Raji (cell line): ENCODE measurements around the gene UNKL.

ENCODE experiments used
- POLR2A ChIP-seq: IDR thresholded peaks from 2 replicates; pipeline ENCODE4 v1.6.1; 2011; ENCODE audit warnings: low read depth, low read length, control low read depth; ENCODE audit not compliant: insufficient read depth

The UNKL gene

DNA sequence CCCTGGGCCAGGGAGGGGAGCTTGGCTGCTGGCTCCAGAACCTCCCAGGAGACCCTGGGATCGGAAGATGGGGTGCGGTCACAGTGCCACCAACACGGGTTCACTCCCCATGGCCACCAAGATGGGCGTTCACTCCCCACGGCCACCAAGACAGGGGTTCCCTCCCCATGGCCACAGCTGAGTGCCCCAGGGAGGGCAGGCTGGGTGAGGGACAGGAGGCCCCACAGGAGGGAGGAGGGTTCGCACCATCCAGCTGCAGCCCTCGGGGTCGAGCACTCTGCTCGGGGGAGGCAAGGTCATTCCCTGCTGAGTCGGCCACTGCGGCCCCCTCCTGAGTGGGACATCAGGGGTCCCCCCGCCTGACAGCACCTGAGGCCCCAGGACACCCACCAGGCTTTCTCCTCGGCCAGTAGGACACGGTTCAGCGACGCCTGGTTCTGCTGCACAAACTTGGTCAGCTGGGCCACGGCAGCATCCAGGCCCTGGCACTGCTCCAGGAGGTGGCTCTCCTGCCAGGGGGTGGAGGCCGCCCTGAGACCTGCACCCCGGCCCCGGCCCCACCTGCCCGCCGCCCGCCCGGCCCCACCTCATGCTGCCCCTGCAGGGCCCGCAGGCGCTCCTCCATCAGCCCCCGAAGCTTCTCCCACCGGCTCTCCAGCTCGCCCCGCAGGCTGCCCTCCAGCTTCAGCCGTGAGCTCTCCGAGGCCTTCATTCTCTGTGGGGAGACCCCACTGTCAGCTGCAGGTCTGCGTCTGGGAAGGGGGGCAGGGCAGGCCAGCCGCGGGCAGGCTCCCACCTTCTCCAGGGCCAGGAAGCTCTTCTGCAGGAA lies 23.9 kb upstream of the UNKL start:
- no peak for TF ChIP-seq POLR2A

DNA sequence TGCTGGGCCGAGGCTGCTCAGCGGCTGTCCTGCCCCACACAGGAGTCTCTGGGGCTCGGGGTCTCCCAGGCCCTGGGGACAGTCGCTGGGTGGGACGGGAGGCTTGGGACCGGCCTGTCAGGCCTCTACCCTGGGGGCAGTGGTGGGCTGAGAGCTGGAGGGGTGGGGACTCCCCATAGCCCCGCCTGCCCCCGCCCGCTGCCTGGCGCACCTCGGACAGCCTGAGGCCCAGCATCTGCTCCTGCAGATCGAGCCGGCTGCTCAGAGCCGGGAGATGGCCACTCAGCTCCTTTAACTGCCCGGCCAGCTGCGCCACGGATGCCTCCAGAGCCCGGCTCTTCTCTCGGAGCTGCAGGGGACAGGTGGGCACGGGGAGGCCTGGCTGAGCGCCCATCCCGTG lies 23.1 kb upstream of the UNKL start:
- TF ChIP-seq POLR2A, result no peak

DNA sequence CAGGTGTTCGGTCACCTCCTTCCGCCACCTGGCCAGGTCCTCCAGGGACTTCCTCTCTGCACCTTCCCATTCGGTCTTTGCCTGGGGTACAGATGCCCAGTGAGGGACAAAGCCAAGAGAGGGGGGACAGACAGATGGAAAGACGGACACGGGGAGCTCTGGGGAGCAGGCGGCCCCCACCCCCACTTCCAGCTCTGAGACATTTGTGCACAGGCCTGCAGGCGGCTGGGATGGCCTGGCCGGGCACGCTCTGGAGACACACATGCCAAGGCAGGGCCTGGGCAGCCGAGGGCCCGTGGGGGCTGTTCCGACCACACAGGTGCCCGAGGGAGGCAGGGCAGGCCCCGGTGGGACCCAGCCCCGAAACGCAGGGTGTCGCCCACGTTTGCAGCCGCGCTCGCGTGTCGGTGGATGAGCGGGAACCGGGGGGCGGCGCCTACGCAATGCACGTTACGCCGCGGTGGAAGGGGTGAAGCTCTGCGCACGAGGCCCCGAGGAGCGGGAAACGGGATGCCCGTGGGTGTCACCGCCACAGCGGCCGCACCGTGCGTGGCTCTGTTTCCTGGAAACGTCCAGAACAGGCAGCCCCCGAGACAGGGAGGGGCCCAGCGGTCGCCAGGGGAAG lies 22.3 kb upstream of the UNKL start:
- TF ChIP-seq POLR2A, result no peak

DNA sequence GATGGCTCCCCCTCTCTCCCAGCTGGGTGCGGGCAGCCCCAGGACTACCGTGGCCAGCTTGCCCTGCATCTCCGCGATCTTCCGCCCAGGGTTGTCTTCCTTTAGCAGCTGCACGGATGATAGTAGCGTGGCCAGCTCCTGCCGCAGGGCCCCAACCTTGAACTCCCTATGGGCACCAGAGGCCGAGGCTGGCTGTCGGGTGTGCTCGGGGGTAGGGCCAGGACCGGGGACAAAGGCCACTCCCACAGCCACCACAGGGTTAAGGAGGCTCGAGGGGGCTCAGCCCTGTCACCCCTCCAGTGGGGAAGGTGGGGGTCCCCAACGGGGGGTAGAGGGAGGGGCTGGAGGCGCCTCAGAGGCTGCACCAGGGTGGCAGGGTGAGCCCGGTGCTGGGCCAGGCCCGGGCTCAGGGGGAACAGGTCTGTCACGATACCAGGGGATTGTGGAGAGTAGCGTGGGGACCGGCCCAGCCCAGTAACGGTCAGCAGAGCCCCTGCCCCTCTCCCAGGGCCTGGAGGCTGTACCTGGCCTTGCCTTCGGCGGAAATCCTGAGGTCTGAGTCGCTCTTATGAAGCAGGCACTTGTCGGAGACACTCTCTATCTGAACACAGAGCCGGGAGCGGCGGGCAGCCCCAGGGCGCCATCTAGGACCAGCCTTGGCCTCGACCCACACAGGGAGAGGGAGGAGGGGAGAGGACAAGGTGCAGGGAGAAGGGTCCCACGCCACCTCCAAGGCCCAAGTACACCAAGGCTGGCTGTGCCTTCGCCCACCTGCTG lies 21.6 kb upstream of the UNKL start:
- TF ChIP-seq POLR2A, result no peak

DNA sequence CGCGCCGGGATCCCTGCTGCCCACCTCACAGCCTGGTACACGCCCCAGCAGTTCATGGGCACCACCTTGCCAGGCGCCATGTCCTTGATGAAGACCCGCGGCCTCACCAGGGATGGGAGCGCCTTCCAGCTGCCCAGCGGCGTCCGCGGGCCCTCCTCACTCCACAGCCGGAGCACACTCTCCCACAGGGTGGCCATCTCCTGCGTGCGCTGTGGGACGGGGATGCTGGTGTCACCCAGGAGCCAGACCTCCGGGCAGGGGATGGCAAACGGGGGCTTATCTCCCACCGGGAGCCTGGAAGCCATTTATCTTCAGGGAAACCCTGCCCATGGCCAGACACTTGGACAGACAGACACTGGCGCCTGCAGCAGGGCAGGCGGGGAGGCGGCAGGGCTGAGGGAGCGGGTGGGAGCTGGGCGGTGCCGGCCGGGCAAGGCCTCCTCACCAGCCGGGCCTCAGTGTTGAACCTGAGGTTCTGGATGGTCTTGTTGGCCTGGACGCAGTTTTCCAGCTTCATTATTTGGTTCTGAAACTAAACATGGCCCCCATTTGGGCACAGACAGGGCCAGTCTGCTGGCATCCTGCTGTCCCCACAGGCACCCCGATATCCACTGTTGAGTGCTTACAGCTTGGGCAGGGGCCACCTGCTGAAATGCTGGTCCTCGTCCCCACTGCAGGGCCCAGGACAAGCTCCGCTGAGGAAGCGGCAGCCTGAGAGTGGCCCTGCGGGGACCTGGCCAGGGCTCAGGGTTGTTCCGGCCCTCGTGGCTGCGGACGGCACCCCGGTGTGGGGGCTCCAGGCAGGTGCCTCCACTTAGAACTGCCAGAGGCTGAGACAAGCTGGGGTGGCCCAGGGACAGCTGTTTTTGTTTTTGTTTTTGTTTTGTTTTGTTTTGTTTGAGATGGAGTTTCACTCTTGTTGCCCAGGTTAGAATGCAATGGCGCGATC lies 20.4 kb upstream of the UNKL start:
- no peak for TF ChIP-seq POLR2A

DNA sequence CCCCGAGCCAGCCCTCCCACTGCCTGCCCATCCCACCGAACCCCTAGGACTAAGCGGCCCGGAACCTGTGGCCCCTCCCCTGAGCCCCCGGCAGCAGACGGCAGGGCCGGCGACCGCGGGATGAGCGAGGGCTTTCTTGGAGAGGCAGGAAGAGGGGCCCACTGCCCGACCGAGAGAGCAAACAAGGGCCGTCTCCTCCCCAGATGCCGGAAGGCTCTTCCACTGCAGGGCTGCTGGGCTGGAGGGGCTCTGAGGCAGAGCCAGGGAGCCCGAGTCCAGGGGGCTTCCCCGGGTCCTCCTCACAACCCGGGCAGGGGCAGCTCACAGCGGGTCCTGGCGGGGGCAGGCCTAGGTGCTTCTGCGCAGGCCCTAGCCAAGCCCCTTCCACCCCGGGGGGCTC lies 19.3 kb upstream of the UNKL start:
- TF ChIP-seq POLR2A, result no peak

DNA sequence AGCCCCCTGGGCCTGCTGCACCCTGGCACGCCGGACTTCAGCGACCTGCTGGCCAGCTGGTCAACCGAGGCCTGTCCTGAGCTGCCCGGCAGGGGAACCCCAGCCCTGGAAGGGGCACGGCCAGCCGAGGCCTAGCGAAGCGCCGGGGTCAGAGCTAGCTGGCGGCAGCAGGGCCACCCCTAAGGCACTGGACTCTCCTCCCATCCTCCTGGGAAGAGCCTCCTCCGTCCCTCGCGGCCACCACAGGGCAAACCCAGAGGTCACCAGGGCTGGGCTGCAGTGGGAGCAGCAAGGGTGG lies 18.7 kb upstream of the UNKL start:
- TF ChIP-seq POLR2A, result no peak

DNA sequence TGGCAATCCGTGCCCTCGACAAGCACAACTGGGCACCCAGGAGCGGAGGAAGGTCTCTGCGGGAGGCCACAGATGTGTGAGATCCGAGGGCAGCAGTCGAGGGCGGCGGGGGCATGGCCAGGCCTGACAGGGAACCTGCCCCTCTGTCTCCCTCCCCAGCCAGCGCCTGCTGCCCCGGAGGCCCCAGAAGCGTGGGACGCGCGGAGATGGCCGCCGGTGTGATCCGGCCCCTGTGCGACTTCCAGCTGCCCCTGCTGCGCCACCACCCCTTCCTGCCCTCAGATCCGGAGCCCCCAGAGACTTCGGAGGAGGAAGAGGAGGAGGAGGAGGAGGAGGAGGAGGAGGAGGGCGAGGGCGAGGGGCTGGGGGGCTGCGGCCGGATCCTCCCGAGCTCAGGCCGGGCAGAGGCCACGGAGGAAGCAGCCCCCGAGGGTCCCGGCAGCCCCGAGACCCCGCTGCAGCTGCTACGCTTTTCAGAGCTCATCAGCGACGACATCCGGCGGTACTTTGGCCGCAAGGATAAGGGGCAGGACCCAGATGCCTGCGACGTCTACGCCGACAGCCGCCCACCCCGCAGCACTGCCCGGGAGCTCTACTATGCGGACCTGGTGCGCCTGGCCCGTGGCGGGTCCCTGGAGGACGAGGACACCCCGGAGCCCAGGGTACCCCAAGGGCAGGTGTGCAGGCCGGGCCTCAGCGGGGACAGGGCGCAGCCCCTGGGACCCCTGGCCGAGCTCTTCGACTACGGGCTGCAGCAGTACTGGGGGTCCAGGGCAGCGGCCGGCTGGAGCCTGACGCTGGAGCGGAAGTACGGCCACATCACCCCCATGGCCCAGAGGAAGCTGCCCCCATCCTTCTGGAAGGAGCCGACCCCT lies 18.1 kb upstream of the UNKL start:
- TF ChIP-seq POLR2A, result no peak

DNA sequence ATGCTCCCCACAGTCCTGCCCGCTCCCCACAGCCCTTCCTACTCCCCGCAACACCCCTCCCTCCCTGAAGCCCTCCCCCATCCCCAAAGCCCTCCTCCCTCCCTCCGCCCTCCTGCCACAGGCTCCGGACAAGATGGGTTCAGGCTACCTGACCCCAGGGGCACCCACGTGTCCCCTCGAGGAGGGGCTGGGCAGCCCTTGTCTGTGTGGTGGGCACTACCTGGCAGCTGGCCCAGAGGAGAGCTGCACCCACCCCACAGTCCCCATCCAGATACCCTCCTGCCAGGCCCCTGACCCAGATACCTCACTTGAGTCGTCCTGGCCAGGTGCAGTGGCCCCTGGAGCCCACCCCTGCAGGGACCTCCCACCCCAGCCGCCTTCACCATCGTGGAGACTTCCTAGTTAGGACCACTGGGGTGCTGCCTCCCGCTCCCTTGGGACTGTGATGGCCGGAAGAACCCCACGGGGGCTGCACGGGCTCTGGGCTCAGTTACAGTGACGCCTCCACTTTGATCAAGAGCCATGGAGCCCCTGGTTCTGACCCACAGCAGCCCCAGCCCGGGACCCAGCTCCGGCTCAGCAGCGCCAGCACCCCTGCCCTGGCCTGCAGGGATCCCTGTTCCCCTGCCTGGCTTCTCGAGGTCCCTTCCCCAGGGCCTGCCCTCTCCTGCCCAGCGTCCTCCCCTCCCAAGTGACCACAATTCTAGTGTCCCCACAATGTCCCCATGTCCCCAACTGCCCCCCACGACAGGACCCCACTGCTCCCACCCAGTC lies 17.2 kb upstream of the UNKL start:
- no peak for TF ChIP-seq POLR2A

DNA sequence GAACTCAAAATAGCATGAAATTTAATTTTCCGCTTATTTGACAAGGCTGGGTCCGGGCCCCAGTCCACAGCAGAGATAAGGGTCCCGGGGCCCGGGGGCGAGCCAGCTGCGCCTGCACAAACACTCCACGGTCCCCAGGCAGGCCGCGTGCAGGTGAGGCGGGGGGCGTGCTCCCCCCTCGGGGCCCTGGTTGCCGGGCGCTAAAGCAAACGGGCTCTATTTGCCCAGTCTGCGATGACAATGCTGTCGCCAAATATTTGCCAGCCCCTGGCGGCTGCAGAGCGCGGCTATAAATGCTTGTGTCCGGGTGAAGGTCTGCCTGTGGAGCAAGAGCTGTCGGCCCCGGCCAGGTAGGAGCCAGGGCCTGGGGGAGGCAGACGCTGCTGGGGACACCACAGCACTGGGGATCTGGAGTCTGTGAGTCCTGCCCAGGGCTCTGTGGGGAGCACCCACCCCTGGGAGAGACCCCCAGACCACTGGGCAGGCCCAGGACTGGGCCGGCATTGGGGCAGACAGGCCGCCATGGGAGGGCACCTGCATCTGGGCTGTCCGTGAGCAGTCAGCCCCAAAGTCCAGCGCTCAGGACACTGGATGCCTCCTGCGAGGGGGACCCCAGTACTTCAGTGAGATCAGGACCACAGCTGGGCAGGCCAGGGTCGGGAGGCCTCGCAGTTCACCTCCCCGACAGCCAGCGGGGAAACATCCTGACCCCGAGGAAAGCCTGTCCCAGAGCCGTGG lies 16.4 kb upstream of the UNKL start, which contains the start of gene PERCC1:
TSS of gene PERCC1 (plus strand) at position 320 of the 738 bp plus-strand sequence. CDS start 1,516 bp downstream, outside the sequence.
- no peak for TF ChIP-seq POLR2A

DNA sequence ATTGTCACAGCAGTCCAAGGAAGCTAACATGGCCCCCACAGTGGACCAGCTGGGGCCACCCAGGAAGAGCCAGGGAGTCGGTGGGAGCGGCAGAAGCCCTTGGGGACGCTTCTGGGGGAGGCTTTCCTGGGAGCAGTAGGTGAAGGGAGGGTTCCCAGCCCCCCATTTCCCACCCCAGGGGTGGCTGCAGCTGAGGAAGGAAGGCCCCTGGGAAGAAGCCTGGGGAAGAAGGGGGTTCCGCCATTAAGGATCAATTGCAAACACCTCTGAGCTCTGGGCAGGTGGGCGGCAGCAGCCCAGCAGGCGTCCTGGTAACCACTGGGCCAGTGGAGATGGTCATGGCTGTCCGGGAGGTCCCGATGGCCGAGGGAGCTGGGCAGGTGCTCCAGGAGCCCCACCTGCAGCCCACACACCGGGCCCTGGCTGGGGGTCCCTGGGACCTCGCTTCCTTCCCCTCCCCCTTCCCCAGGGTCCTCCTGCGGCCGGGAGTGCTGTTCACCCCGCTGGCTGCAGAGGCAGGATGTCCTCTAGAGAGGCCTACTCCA lies 15.8 kb upstream of the UNKL start:
- TF ChIP-seq POLR2A, result no peak

DNA sequence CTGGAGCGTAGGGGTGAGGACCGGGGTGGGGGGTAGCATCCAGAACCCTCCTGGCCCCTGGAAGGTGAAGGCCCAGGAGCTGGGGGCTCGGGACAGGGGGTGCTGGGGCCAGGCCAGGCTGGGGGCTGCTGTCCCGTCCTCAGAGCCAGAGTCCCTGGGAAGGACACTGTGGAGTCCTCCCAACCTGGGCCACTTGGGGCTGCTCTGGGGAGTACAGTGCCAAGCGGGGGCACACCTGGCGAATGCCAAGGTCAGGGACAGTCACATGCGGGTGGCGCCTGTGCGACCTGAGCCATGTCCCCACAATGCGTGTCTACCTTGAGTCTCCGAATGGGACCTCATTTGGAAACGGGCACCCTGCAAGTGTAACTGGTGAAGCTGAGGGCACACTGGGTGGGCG lies 15.1 kb upstream of the UNKL start:
- TF ChIP-seq POLR2A, result no peak

DNA sequence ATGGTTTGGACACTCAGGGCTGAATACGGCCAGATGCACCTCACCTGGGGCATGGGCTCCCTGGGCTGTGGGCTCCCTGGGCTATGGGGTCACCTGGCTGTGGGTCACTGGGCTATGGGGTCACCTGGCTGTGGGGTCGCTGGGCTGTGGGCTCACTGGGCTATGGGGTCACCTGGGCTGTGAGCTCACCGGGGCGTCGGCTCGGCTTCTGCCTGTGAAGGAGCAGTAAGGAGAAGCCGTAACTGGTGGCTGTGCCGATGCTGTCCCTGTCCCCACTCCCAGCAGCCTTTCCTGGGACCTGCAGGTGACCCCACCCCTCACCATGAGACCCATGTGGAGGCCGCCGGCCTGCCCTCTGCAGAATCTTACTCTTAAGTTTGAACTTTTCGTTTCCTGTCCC lies 14.5 kb upstream of the UNKL start:
- TF ChIP-seq POLR2A, result no peak

DNA sequence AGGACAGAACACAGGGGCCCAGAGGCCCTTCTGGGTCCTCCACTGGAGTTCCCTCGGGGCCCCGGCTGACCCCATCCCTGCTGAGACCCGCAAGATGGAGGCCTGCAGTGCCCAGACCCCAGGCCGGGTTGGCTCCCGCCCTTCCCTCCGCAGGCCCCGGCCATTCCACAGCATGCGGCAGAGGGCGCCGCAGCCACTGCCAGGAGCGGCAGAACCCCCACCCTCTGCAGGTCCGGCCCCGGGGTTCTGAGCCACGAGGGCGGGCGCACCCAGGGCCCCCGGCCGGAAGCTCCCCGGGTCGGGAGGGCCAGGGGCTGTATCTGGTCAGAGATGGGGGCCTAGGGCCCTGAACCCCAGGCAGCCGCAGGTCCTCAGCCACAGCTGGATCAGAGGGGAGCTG lies 14.0 kb upstream of the UNKL start:
- no peak for TF ChIP-seq POLR2A
